Ammon's horn (tissue), 1 donor: Measurements from ENCODE around the gene LPCAT1.
"Not testable (repeated sequence)": the region's sequence is repeated elsewhere in the genome, so short reads cannot be mapped to it uniquely, and the experiment has no call there.

Experiments
- DNase-seq: peaks from one replicate; pipeline ENCODE4 v3.0.0-alpha.2; 2016; ENCODE audit warnings: low spot score

The LPCAT1 gene

DNA sequence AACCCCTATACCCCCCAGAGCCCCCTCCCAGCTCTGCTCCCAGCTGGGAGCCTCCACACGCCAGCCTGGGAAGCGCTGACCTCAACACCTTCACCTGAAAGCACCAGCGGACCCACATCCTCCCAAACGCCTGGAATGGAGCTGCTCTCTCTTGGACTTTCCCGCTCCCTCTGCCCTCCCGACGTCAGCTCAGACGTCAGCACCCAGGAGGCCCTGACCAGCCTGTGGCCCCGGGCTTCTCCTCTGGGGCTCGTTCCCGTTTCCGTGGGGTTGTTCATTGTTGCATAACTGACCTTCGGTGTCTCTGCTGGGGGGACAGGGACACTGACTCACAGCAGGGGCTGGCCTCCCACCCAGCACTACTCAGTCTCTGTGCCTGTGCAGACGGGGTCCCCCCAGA is 43.5 kb downstream of the LPCAT1 start:
- DNase-seq = peak; percentile 61

DNA sequence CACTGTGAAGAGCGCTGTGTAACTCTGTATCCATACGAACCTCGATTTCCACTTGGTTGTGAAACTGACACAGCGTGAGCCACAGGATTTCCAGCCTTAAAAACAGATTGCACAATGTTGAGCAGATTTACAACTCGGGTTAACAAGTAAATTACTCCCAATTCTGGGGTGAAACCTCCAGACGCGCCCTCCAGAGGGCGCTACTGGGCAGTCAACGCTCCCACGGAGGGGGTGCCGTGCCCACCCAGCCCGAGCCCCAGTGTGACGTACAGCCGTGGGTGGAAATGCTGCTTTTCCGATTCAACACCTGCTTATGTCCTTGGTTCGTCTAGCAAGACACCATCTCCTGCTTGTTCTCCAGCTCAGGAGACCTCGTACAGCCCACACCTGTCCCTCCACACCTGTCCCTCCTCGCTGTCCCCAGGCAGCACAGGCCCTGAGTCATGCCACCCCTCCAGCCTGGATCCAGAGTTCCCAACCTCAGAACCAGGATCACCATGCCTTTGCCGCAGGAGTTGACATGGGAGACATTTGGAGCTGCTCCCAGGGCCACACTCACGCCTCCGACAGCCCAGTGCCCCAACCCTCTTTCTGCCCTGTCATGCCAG is 44.1 kb downstream of the LPCAT1 start:
- DNase-seq = peak; percentile 58

DNA sequence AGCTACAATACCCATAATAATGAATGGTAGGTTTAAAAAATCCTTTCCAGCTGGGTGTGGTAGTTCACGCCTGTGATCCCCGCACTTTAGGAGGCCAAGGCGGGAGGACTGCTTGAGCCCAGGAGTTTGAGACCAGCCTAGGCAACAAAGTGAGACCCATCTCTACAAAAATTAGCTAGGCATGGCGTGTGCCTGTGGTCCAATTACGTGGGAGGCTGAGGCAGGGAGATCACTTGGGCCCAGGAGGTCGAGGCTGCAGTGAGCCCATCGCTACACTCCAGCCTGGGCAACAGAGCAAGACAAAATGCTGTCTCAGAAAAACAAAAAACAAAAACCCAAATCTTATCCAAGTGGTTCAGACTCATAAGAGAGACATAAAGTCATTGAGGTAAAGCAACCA is 44.7 kb downstream of the LPCAT1 start:
- no peak for DNase-seq

DNA sequence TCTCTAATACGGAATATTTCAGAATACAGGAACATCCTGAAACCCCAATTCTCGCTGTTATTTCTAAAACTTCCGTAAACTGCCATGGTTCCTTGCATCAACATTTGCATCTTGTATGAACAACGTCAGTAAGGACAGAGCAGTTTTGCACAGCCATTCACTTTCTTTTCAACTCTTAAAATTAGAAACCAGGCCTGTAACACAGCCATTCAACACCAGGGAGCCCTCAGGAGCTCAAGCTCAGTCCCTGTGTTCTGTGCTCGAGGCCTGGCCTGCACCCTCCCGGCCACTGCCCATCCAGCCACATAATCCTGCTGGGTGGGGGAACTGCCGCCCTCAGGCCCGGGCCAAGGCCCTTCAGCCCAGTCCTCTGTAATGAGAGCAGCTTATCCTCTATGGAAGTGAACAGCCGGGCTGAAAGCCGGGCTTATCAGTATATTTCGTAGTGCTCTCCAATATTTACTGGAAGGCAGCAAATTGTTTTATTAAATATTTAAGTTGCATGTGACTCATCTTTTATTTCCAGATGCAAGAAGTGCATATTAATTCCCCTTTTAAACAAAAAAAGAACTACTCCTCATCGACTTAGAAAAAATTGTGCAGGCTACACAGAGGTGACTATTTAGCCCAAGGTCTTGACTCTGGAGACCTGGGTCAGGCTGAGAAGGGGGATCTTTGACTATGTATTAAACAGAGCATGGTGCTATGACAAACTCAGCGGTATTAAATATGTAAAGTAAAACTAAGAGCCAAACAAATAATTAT is 45.3 kb downstream of the LPCAT1 start:
- no peak for DNase-seq

DNA sequence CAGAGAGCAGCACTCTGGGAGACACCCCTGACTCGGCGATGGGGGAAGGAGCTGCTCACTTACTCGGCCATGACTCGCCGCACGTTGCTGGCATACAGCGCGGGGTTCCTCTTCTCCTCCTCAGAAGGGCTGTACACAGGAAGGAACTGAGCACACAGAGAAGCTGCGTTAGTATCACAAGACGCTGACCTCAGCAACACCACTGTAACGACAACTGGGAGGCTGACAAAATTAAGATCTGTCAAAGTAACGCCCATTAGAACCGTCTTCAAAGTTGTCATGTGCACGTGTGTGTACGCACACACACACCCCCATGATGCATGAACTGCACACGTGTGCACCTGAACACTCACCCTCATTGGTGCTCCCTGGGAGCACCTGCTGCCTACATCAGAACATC is 46.4 kb downstream of the LPCAT1 start:
- peak; percentile 82 for DNase-seq

DNA sequence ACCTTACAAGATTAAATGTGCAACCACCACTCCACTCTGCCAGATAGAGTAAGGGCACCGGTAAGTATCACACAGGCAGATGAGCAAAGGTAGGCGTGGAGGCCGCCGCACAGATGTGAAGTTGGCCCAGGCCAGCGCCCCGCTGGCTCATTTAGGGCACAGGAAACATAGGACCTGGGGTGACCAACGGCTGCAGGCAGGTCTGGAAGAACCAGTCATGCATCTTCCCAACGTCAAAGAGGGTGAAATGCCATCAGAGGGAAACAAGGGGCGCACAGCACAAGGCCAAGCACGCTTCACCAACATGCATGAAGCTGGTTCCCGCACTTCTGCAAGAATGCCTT is 46.8 kb downstream of the LPCAT1 start:
- DNase-seq = no peak

DNA sequence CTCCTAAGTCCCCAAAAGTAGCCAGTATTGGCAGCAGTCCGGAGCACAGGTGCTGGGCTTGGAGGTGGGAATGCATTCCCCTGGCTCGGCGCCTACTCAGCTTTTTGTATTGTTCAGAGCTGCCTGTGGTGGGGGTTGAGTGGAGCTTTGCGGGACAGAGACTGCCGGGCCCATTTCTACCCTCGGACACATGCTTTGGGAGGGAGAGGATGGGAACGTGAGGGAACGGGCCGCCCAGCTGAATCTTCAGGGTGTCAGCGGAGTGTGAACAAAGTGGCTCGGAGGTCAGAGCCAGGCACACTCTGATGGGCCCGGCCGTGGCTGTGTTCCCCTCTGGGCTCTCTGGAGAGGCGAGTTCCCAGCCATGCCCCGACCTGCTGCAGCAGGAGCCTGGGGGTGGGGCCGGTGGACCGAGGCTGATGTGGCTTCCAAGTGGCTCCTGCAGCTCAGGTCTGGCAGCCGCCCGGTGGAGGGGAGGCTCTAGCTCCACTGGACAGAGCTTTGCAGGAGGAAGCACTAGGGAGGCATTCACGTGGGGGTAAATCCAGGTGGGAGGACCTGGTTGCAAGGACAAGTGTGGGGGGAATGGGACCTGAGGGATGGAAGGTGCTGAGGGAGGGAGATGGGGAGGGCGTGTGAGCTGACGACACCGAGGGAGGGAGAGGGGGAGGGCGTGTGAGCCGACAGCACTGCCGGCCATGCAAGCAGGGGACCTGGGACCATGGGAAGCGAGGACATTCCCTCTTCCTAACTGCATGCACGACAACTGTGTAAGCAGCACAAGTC is 47.4 kb downstream of the LPCAT1 start:
- no peak for DNase-seq

DNA sequence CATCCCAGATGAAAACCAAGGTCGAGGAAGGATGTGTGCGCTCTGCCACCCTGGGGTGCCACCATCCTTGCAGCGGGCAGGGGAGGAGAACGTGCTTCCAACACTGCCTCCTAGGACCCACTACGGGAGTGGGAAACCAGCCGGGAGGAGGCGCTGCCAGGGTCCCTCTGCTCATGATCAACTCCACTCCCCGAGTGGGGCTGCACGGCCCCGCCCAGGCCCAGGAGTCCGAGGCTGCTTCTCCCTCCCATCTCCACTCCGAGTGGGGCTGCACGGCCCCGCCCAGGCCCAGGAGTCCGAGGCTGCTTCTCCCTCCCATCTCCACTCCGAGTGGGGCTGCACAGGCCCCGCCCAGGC is 48.2 kb downstream of the LPCAT1 start:
- not testable (repeated sequence) for DNase-seq

DNA sequence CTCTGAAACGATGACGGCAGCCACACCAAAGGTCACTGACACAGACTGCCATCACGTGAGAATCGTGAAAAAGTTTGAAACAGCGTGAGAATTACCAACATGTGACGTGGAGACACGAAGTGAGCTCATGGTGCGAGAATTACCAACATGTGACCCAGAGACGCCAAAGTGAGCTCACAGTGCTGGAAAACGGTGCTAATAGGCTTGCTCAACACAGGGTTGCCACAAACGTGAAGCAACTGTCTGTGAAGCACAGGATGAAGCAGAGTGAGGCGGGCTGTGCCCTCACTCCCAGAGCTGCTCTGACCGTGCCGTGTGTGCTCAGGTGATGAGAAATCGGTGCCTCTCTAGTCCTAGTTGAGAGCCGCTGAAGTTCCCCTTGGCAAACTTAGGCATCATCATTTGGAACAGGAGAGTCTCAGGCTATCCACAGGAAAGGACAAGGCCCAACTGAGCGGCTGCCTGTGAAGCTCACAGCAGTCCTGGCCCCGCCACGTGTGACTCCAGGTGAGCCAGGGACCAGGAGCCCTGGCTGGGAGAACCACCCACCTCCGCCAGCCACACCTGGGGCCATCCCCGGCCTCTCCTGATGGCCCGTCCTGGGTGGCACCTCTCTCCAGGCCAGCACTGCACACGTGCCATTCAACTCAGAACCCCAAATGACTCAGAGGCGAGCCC is 48.8 kb downstream of the LPCAT1 start:
- no peak for DNase-seq

DNA sequence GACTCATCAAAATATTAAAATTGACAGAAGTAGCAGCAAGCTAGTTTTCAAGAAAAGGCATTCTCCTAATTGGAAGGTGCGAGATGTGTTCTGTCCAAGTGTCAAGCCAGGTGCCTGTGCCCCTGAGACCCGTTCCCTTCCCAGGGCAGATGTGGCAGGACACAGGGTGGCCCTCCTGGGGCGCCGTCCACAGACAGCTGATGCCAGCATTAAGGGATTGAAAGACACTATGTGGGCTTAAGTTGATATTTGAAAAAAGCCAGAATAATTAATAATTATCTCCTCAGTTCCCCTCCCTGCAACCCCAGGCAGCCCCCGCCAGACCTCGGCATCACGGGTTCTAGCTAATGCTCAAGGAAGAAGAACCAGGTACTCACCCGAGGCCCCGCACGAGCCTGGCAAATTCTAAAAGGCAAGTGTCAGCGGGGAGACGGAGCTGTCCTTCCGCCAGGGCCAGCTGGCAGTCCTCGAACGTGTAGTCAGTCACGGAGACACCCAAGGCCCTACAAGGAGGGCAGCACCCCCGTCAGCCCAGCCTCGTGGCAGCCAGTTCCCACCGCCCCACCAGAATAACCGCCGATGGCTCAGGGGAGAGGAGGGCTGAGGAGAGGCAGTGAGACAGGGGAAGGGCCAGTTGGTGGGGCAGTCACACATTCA is 49.4 kb downstream of the LPCAT1 start:
- DNase-seq = no peak

DNA sequence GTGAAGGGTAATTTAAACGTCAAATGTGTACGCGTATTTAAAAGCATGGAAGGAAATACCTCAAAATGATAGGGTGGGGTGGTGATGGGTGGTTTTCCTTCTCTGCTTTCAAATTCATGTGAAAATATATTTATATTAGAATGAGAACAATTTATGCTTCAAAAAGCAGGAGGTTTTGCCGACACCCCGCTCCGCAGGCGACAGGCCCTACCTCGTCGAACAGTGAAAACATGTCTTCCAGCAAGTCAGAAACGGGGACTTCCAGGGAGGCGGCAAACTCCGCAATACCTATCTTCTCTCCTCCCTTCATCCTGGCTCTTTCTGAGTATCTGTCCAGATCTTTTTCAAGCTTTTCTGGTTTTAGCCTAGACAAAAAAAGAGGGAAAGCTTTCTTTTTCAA is 50.0 kb downstream of the LPCAT1 start:
- no peak for DNase-seq

DNA sequence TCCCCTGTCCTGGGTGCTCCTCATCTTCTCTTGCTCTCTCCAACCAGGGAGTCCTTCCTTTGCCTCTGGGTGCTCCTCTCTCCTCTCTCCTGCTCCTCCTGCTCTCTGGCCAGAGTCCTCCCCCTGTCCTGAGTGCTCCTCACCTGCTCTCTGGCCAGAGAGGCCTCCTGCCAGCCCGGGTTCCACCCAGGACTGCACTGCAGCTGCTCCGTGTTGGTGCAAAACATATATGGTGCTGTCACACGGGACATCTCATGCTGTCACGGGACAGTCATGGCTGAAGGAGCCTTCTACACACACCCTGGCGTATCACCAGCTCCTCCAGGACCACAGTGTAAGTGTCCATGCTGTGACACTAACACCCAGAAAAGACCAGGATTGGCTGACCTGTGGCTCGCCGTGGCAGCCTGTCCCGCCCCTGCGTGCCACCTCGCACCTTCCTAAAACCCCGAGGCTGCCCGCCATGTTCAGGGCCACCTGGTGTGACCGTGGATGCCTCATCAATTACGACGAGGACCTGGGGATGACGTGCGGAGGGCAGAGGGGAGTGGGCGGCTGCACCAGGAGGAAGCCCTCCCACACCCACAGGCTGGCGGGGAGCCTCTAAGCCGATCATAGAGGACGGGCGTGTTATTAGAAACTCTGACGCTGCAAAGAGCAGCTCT is 50.7 kb downstream of the LPCAT1 start:
- no peak for DNase-seq

DNA sequence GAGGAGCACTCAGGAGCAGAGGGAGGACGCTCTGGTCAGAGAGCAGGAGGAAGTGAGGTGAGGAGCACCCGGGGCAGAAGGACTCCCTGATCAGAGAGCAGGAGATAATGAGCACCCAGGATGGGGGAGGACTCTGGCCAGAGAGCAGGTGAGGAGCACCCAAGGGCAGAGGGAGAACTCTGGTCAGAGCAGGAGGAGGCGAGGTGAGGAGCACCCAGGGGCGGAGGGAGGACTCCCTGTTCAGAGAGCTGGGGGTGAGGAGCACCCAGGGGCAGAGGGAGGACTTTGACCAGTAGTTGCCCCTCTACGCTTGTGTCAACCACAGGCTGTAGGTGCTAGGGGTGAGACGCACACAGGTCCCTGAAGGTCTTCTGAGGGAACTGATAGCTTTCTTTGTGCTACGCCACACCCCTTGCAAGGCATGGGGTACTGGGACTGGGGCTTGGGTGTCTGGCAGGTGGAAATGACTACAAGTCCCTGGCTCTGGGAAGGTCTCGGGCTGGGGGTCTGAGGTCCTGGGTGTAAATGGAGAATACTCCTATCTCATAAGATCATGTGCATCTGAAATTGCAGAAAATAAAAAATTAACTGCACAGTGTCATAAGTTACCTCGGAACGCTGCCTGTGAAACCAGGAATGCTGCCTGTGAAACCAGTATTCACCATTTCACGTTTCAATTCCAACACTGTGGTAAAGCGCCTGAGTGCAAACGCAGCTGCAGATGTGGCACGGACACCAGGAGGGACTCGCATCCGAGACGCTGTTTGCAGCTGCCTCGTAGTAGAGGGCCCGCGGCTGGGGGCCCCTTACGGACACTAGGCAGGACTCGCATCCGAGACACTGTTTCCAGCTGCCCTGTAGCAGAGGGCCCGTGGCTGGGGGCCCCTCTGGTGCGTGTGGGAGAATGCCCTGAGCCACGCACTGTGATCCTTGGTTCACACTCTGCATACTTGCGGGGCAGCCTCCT is 51.5 kb downstream of the LPCAT1 start:
- DNase-seq = no peak

DNA sequence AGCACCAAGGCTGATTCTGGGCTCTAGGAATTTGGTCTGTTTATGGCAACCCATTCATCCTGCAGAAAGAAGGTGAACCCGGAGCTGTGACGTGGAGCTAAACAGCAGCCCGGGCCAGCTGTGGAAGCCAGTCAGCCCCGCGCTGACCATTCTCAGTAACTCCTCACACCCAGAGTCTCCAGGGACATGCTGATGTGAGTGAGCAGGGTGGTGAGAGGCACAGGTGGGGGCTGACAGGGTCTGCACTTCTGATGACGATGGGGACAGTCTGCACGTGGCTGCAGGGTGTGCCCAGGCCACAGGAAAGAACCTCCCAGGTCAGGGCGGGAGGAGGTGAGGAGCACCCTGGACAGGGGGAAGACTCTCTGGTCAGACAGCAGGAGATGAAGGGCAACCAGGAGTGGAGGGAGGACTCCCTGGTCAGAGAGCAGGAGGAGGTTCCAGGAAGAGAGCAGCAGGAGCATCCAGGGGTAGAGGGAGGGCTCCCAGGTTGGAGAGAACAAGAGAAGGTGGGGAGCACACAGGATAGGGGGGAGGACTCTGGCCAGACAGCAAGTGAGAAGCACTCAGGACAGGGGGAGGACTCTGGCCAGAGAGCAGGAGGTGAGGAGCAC is 52.4 kb downstream of the LPCAT1 start:
- no peak for DNase-seq

DNA sequence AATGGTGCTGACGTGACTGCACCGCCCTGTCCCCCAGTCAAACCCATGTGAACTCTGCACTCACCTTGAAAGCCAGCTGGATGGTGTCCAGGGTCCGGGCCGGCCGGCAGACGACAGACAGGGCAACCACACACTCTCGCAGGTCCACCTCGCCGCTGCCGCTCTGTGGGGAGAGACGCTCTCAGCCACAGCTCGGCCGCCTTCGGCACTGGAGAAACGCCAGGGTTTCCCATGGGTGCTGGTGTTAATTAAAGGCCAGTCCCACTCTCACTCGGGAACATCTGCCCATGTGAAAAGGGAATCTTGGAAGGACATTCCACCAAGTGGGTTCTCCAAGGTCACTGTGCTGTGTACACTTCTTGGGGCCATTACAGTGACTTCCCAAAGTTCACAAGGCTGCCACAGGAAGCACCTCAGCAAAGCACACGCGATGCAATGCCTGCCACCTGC is 53.0 kb downstream of the LPCAT1 start:
- DNase-seq = no peak

DNA sequence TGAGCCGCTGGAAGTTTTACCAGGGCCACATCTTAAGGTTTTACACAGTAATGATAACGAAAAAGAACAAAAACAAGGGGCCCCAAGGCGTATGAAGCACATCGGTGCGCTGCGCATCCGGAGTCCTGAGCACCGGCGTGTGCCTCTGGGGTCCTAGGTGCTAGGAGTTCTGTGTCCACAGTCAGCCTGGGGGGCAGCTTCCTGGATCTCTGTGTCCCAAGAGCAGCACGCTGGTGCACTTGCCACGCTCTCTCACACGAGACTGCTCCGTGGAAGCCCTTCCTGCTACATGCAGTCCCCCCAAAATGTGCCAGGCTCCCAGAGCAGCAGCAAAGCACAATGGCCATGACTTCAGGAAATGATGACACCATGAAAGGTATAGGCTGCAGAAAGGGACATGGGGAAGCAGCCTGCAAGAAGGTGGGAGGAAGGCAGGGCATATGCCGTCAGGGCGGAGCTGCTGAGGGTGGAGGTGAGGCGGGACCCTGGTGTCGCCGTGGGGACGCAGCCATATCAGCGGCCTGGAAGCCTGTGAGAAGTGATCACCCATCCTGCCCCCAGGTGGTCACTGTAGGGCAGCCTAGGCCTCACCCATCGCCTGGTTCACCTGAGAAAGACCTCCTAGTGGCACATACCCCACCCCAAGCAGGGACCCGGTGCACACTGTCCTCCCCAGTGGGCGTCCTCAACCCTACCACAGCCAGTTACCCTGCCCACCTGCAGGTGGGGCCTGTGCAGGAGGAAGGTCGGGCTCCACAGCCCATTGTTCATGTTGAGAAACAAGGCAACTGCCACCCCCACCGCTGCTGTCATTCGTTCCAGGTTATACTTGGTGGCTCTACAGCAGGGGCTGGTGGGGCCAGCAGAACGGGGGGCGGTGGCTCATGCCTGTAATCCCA is 54.9 kb downstream of the LPCAT1 start:
- no peak for DNase-seq

DNA sequence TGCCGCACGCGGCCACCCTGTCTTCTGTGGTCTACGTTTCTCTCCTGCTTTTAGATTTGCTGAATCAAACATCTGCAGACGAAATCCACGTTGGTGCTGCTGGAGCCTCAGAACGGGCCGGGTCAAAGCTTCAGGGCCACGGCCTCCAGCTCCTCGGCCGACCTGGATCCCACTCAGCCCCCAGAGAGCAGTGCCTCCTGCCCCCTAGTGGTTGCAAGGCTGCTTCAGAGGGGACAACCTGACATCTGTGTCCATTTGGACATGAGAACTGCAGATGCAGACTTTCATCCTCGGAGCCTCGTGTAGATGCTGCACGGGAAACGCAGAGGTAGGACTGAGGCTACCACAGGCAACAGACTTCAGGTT is 55.5 kb downstream of the LPCAT1 start:
- DNase-seq = peak; percentile 50

DNA sequence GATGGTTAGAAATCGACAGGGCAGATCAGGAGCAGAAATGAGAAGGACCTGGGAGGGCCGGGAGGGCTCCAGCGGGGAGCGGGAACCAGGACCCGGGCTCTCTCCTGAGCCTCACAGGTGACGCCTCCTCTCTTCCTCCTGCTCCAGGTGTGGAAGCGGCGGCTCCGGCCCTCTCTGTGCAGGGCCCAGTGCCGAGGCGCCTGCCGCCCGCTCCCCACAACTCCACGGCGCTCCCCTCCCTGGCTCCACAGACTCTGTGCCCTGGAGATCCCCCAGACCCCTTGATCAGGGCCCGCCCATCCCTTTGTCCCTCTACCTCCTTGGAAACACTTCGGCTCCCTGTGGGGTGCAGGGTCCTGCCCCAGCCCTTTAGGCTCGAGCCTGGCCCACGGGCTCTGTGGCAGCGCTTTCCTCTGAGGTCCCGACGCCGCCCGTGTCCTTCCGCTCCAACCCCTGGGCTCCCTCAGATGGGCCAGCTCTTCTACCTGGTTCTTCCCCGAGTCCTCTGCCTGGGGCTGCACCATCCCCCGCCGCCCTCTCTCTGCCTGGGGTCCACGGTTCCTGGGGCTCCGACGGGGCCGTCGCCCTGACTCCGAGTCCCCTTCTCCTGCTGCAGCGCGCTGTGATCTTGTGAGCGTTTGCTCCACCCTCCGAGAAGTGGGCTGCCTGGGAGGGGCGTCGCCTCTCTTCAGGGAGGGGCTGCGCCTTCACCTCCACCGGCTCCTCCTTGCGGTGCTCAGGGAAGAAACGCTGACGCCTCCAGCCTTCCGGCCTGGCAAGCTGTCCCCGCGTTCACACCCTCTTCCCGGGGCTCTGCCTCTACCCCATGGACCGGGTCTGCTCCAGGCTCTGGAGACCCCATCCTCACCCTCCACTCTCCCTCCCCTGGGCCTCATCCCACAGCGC is 56.2 kb downstream of the LPCAT1 start:
- DNase-seq = no peak
